Measurements from ENCODE around the gene PTPRC. TPM values are rescaled to one million over a fixed set of nuclear protein-coding genes. Genes with fewer than 3 reads are reported as not detected.

Gene PTPRC
- total and polyA plus RNA-seq, 2 donors (not counting 3 experiments of a cell fraction or from before 2014, with no cell fraction given), result not detected

- no peak overlapping the region for H3K27ac ChIP-seq (ENCODE audit: insufficient read depth, low read depth, low read length)
- no peak for FAIRE-seq
- H3K79me2 ChIP-seq (ENCODE audit: control insufficient read depth, insufficient read depth, low read length), result no peaks in the 10 kb centered on the region
- no peak overlapping the region for H3K9ac ChIP-seq (replicated peaks; ENCODE audit: extremely low read depth, insufficient read depth, low read length)
- intact Hi-C loops (cut with micrococcal nuclease) (no loop called here), dilution Hi-C loops (cut with MboI; ENCODE audit: extremely low pct_ligation_motif_present, low sequenced_read_pairs) (no loop called here)
- ChIA-PET POLR2A (no interaction called here), CTCF (interaction anchor here (0.7 to 1.3 kb wide), 6 partner anchors 17 to 991 kb away, joined by 3 read pairs; no protein-coding TSS in a partner anchor)
- no TSS peak for BruUV-seq (replicated peaks)
- H3K4me2 ChIP-seq (ENCODE audit: insufficient read depth, low read length), result no peak overlapping the region
- no peaks in the 10 kb centered on the region for H3K36me3 ChIP-seq (ENCODE audit: control insufficient read depth in 2 of 2, extremely low read depth in 1 of 2, insufficient read depth in 2 of 2, low read length in 2 of 2)
- TF ChIP-seq GATA2 (IDR thresholded peaks at IDR 0.05; ENCODE audit: insufficient read depth, insufficient read length, low read depth, low read length) (no peak), JUN (IDR thresholded peaks at IDR 0.05; ENCODE audit: borderline replicate concordance, insufficient read depth, insufficient read length, low read depth) (no peak), POLR2A (IDR thresholded peaks at IDR 0.05; ENCODE audit: low read depth, low read length) (no peak), FOS (IDR thresholded peaks at IDR 0.05; ENCODE audit: borderline replicate concordance, insufficient read depth, low read length) (no peak), POLR2AphosphoS5 (IDR thresholded peaks at IDR 0.05; ENCODE audit: insufficient read depth, low read depth, low read length) (no peak), EZH2 (IDR thresholded peaks at IDR 0.05; ENCODE audit: borderline replicate concordance, low read depth, low read length, severe bottlenecking) (no peak), CTCF (IDR thresholded peaks at IDR 0.05; ENCODE audit: extremely low read depth in 1 of 2, insufficient read depth in 1 of 2, low read depth in 1 of 2, low read length in 2 of 2) (no peak), MYC (IDR thresholded peaks at IDR 0.05; ENCODE audit: low read depth, low read length) (no peak)
- TF ChIP-seq, protein P1, sequence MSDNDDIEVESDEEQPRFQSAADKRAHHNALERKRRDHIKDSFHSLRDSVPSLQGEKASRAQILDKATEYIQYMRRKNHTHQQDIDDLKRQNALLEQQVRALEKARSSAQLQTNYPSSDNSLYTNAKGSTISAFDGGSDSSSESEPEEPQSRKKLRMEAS (IDR thresholded peaks at IDR 0.05; ENCODE audit: insufficient read depth, insufficient read length), result no peak
- no peaks in the 10 kb centered on the region for H3K4me1 ChIP-seq (ENCODE audit: control insufficient read depth, extremely low read depth, insufficient read depth, low read length)
- no peak overlapping the region for H2AFZ ChIP-seq (ENCODE audit: low read depth, low read length)
- no peaks in the 10 kb centered on the region for H4K20me1 ChIP-seq (replicated peaks; ENCODE audit: control insufficient read depth, extremely low read depth, insufficient read depth, low read length)
- no peaks in the 10 kb centered on the region for H3K9me1 ChIP-seq (replicated peaks; ENCODE audit: control insufficient read depth, extremely low read depth, insufficient read depth, low read length)
- peak; percentile 10 for DNase-seq (ENCODE audit: low read depth, low spot score)
- no peaks in the 10 kb centered on the region for H3K27me3 ChIP-seq (ENCODE audit: control insufficient read depth in 2 of 2, insufficient read depth in 2 of 2, low read length in 2 of 2)
- no peak overlapping the region for H3K4me3 ChIP-seq (replicated peaks in 1 of 3; ENCODE audit: insufficient read depth in 1 of 3, low read depth in 1 of 3, low read length in 3 of 3)
- no peaks in the 10 kb centered on the region for H3K9me3 ChIP-seq (replicated peaks; ENCODE audit: control insufficient read depth, insufficient read depth, low read length)
Measured at GRCh38 chr1:198606020-198606438, 32.8 kb upstream of the PTPRC start.
